HG02763 (cell line): Measurements from ENCODE around the gene GARS1.

ENCODE experiments used
- ATAC-seq: cut with Tn5 transposase; IDR thresholded peaks from one replicate; pipeline ENCODE4 v1.9.1; 2021; ENCODE audit warnings: mild to moderate bottlenecking, moderate library complexity; ENCODE audit not compliant: unreplicated experiment

The GARS1 gene

GRCh38 chr7:30674420-30674819 is 79.7 kb downstream of the GARS1 start:
- no peak for ATAC-seq

GRCh38 chr7:30674876-30675275 is 80.2 kb downstream of the GARS1 start:
- ATAC-seq: no peak

GRCh38 chr7:30678805-30679204 is 84.1 kb downstream of the GARS1 start:
- no peak for ATAC-seq

- ATAC-seq: no peak
Observed at GRCh38 chr7:30679664-30680063, 85.0 kb downstream of the GARS1 start.

GRCh38 chr7:30681331-30681797 is 86.7 kb downstream of the GARS1 start:
- no peak for ATAC-seq

GRCh38 chr7:30681815-30682211 is 87.1 kb downstream of the GARS1 start:
- no peak for ATAC-seq

- ATAC-seq: no peak
Observed at GRCh38 chr7:30682212-30683083, 87.8 kb downstream of the GARS1 start, which contains the start of gene CRHR2. CRHR2 (minus strand) TSS chr7:30682456; CDS start chr7:30682280, 176 bp downstream.

- ATAC-seq: no peak
Observed at GRCh38 chr7:30683306-30683705, 88.6 kb downstream of the GARS1 start.
